Right hindlimb (tissue), 1 donor: Measurements from ENCODE around the gene MXRA8.

Experiments
- DNase-seq: peaks from one replicate; pipeline ENCODE4 v3.0.0-alpha.2; 2018

MXRA8 gene

DNA sequence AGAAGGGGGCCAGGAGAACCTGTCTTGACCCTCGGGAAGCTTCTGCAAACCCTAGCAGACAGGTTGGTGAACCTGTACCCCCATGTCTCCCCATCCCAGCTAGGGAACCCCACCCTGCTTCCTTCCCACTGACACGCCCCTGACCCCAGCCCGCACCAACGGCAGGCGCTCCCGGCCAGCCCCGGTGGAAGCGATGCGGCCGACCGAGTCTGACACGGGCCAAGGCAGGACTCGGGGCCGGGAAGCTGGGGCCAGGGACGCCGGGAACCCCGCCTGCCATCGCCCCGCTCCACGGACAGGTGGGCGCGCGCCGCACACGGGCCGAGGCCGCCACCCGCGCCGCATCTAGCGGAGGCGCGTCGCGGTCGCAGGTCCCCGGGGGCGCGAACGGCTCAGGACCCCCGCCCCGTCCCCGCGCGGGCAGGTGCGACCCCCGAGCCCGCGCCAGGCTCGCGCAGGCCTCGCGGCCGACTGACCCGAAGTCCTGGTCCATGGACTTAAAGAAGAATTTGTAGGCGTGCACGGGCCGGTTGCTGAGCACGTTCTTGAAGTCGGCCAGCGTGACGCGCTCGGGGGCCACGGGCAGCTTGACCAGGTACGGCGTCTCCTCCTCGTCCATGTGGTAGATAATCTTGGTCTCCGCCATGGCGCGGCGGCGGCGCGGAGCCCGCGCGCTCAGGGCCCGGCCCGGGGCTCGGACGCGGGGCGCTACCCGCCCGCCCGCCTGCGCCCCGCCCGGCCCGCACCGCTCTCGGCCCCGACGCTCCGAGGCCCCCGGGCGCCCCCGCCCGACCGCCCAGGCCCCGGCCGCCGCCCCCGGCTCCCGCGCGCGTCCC, 9.7 kb downstream of the MXRA8 start:
- no peak for DNase-seq

DNA sequence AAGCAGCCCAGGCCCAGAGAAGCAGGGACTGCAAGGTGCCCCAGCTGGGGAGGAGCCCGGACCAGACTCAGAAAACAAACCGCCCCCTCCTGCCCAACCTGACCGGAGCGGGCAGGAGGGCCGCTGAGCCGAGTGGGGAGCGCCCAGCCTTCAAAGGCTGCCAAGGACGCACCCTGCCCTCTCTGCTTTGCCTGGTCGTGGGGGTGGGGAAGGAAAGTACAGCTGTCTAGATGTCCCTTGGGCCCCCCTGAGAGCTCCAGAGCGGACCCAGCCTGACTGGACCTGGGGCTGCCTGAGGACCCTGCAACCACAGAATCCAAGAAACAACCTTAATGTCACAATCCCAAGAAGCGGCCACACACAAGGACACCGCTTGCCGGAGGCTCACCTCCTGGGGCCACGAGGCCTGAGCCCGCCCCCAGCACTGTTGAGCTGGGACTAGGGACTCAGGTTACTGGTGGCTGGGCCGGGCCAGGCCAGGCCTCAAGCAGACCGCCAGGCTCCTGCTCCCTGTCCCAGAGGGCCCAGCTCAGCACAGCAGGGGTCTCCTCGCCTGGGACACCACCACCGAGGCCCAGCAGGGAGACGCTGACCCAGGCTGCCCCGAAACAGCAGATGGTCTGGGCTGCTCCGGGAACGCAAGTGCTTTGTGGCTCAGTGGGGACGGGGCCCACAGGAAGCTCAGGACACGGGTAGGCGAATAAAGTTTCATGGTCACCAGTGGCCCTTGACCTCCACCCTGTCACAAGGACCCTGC, 10.5 kb downstream of the MXRA8 start:
- no peak for DNase-seq

DNA sequence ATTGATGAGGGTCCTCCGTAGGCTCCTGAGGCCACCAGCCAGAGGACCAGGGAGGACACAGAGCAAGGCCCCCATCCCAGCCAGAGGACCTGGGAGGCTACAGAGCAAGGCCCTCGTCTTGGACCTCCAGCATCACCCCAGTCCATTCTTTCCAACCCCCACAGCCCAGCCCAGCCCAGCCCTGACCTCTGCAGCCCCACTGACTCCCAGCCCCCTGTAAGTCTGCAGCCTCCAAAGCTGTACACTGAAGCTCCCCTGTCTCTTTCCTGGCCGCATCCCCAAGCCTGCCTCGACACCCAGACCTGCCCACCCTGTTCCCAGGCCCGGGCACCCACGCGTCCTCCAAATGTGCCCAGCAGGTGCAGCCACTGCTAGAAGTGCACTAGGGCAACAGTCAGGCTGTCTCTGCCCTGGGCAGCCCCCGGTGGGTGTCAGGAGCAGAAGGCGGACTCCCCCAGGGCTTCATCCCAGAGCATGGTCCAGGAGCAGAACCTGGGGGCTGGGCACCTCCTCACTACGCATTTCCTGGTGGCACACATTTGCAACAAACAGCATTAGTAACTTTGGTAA, 11.2 kb downstream of the MXRA8 start:
- no peak for DNase-seq

DNA sequence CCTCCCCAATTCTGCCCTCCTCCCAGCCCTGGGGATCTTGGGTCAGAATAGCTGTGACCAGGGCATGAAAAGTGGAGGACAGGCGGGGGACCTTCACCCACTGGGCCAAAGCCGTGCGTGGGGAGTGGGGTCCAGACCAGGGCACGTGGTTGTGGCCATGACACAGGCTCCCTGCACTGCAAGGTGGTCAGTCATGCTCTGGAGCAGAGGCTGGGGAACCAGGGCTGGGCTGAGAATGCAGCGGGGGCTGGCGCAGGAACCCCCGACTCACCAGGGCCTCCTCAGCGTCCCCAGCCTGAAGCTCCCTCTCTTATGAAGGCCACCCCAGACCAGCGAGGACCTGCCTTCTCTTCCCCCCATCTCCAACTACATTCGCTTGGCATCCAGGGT, 11.9 kb downstream of the MXRA8 start:
- no peak for DNase-seq

DNA sequence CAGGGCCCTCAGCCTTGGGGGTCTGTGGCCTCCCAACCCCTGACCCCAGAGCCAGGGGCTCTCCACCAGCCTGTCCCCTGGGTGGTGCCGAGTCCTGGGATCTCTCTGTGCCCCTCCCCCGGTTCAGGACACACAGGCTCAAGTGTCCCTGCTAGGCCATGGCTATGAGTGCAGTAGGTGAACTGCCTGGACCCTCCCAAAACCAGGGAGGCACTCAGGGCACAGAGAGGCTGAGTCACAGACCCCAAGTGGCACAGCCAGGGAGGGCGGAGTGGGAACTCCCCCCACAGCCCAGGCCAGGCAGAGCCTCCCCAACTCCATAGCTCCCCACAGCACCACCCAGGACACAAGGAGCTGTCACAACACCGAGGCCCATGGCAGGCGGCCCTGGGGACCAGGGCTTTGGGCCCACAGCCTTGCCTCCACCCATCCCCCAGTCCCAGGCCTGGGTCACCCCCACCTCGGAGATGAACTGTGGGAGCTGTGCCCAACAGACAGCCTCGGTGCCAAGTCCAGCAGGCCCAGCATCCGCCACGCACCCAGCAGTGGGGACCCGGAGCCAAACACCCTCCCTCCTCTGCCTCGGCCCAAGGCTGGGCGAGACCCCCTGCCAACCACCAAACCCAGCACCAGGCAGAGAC, 12.4 kb downstream of the MXRA8 start:
- no peak for DNase-seq

DNA sequence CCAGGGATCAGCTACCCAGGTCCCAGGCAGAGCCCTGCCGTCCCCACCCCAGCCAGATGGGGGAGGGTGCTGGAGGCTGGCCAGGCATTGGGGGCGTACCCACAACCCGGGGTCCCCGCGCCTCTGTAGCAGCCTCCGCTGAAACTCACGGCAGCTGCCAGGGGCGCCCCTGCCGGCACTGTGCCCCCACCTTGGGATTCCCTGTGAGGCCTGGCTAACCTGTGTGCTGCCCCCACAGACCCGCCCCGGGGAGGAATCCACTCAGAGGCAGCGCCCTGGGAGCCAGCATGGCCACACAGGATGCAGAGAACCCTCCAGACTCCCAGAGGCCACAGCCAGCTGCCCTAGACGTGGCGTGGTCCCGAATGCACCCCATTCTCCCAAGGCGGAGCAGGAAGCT, 13.0 kb downstream of the MXRA8 start:
- no peak for DNase-seq

DNA sequence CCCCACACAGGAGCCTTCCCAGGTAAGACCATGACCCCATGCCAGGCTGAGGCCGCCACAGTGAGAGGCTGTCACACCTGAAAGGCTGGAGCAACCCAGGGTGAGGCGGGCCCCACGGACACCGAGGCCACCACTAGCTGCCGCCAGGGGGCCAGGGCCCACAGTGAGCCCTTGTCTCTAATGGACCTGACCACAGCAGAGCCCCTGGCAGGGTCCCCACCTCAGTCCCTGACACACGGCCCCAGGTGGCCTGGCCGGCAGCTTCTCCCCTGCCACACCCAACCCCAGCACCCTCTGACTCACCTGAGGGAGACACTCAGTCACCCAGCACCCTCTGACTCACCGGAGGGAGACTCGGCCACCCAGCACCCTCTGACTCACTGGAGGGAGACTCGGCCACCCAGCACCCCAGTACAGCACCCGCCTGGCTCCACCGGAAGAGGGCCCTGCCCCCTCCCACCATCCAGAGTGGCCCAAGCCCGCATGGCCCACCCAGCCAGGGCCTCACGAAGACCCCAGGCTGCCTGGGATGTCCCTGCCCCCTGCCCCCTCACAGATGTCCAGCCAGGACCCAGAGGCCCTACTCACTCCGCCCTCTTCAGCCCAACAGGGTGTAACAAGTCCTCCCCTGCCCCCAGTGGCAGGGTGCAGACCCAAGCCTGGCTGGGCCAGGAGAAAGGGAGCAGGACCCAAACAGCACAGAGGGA, 13.5 kb downstream of the MXRA8 start:
- no peak for DNase-seq

DNA sequence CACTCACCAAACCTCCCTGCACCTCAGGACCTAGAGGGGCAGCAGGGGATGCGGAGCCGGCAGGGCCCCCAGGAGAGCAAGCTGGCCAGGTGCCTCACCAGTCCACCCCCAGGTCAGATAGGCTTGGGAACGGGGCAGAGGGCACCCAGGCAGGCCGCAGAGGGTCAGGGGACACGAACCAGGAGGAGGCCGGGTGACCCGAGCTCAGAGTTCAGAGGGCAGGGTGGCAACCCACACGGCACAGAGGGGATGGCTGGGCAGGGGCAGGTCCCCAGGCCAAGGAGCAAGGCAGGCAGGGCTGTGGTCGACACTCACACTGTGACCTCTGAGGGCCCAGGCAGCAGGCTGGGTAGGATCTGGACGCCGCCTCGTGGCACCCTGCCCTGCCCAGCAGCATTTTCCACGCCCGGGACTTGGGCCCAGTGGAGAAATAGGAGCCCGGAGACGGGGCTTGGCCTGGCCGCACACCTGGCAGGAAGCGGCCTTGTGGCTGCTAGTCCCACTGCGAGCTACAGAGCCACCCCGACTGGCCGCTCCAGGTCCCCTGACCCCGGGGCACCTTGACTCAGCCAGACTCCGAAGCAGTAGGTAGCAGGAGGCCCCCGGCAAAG, 14.4 kb downstream of the MXRA8 start:
- no peak for DNase-seq

DNA sequence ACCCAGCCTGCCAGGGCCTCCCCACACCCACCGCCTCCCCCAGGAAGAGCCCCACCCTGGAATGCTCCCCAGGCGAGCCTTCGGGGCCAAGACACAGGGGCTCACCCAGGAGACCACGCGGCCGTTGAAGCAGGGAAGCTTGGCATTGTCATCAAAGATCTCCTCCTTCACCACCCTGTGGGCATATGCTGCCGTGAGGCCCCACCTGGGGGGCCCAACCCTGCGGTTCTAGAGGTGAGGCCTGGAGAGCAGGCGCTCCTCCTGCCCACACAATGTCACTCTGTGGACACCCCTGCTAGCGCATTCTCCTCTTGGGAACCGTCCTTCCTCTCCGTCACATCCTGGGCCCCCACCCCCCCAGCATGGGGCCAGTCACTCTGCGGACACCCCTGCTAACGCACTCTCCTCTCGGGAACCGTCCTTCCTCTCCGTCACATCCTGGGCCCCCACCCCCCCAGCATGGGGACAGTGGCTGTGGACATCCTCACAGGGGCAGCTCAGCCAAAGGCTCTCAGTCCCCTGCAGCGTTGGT, 15.7 kb downstream of the MXRA8 start:
- no peak for DNase-seq

DNA sequence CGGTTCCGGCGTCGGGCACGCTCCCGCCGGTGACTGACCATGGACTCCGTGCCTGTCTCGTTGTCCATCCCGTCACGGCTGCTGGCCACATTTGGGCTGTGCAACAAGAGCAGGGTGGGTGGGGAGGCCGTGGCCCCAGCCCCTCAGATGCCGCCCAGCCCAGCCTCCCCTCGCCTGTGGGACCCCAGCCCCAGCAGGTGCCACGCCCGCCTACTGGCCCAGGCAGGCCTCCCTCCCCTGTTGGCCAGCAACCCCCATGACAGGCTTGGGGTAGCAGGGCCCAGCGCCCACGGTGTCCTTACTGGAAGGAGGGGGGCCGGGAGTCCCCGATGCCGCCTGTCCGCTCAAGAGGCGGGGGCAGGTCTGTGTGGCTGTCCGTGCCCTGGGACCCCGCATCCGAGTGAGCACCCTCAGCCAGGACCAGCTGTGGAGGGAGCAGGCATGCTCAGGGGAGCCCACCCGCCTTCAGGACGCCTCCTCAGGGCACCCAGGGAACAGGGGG, 16.2 kb downstream of the MXRA8 start:
- no peak for DNase-seq

DNA sequence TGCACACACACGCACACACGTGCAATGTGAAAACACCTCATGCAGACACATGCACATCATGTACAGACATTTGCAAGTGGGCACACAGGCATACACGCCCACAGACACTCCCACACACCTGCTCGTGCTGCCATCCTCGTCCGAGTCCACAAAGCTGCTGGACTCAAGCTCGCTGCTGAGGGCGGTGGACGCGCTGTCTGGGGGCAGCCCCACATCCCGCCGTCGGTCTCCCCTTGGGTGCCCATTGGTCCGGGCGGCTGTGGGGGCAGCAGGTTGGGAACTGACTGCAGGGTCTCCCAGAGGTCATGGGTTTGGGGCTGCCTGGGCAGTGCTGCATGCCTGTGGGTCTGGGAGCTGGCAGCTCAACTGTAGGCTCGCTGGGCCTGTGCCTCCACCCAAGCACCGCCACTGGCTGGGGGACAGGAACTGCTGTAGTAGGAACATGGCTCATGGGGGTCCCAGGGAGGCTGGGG, 16.8 kb downstream of the MXRA8 start:
- DNase-seq: no peak

DNA sequence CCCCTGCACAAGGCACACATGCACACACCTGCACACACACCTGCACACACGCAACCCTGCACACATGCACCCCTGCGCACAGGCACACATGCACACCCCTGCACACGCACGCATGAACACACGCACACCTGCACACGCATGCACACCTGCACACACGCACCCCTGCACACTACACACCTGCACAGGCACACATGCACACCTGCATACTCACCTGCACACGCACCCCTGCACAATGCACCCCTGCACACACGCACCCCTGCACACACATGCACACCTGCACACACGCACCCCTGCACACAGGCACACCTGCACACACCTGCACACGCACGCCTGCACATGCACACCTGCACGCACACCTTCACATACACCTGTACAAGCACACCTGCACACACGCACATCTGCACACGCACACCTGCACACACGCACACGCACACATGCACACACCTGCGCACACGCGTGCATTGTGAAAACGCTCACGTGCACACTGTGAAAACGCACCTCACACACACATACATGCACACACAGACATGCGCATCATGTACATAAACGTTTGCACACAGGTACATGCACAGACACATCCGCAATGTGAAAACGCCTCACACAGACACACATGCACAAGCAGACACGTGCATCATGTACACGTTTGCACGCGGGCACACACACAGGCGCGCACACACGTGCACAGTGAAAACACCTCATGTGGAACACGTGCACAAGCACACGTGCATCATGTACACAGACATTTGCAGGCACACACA, 17.4 kb downstream of the MXRA8 start:
- DNase-seq: no peak

DNA sequence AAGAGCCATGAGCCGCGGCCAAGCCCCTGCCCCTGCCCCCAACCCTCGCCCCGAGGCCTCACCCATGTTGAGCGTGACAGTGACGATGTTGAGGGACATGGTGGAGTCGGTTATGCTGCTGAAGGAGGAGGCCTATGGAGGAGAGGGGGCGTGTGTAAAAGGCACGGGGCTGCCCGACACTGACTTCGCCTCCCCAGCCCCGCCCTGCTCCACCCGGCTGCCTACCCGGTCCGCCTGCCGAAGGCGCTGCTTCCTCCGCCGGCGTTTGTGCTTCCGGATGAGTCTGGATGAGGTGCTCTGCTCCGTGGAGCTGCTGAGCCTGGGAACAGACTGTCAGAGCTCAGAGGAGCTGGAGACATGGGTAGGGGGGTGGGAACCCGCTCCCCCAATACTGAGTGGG, 18.2 kb downstream of the MXRA8 start:
- no peak for DNase-seq

DNA sequence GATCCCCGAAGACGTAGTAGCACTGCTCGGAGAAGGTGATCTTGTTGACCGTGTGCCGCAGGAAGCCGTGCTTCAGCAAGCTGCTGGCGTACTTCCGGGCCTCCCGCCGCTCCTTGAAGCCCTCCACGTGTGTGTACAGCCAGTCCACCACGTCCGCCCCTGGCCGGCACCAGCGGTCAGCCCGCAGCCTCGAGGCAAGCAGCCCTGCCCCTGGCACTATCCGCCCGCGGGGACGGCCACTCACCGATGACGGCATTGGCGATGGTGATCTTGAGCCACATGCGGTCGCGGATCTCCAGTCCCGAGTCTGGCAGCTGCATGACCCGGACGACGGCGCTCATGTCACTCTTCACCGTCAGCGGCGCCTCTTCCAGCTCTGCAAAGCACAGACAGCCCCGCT, 20.1 kb downstream of the MXRA8 start:
- no peak for DNase-seq

DNA sequence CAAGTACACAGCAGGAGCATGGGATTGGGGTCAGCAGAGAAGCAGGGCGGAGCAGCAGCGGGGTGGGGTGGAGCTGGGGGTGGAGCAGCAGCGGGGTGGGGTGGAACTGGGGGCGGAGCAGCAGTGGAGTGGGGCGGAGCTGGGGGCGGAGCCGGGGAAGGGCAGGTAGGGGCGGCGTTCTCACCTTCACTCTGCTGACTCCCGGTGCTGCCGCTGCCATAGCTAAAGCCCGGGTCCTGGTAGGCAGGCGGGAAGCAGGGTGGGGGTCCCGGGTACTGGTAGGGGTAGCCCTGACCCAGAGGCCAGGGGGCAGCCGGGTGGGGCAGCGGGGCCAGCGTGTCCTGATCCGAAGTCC, 20.6 kb downstream of the MXRA8 start:
- no peak for DNase-seq

DNA sequence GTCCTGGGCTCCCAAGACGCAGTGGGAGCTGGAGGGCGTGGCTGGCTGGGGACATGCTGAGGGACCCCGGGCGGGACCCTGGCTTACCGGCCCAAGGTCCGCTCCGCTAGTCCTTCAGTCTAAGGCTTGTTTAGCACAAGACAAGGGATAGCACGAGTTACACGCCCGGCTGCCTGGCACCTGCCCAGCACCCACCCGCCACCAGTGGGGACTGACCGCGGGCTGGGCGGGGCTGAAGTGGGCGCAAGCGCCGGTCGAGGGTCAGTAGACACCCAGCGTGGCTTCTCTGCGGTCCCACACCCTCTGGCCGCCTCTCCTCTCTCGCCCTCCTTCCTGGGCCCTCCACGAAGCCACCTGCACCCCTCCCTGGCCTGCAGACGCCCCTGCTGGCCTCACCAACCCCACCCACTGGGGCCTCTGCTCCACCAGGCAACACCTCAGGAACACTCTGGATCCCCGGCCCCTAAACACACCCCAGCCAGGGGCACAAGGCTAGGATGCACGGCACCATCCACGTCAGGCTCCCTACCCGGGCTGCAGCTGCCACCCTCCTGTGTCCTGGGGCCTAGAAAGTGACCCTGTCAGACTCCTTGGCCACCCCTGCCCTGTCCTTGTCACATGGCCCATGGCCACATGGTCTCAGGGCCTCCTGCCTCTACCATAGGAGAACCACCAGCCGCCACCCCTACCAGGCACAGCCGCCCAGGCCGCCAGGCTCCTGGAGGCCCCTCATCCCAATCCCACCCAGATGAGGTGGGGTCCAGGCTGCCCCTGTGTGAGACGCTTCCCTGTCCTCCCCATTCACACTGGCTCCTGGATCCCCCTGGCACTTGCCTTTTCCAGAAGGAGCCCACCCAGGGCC, 21.2 kb downstream of the MXRA8 start:
- no peak for DNase-seq

DNA sequence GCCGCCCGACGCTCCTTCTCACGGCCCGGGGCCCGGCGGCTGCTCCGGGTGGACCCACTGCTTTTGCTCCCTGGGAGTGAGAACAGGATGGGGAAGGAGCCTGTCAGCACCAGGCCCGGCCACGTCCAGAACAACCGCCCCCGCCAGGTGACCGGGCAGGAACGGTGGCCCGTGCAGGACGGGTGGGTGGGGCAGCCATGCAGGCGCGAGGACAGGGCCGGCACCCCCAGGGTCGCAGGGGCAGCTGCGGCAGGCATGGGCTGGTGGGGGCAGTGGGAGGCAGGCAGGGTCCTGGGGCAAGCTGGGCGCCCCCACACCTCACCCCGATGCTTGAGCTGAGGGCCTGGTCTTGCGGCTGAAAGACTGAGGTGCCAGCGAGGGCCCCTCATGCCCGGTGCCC, 21.9 kb downstream of the MXRA8 start:
- no peak for DNase-seq

DNA sequence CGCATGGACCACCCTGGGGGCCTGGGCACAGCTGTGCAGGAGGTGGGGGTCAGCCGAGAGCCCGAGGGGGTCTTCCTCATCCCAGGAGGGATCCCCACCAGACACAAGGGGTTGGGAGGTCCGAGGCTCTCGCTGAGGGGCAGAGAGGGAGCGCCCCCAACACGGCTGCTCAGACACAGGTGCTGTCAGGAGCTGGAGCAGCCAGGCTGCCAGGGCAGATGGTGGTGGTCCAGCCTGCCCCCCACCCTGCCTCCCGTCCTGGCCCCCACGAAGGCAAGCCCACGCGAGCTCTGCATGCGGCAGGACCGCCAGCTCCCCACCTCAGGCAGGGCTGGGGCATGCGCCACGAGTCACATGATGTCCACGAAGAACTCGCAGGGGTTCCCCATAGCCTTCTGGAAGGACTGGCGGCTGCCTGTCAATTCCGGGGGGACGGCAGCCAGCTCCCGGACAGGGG, 22.5 kb downstream of the MXRA8 start:
- no peak for DNase-seq

DNA sequence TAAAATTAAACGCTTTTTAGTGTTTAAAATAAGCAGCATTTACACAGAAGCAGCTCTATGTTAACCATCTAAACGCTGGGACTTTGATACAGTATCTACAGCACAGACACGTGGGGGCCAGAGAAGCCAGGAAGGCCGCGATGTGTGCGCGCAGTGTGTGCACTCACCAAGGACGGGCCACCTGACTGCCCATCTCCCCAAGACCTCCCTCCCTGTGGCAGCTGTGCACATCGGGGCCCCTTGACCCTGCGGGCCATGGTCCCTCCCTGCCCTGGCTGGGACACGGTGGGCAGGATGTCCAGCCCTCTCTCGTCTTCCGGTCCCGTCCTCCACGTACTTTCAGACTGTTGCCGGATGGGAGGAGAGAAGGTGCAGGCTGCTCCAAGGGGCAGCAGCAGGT, 23.1 kb downstream of the MXRA8 start:
- no peak for DNase-seq

DNA sequence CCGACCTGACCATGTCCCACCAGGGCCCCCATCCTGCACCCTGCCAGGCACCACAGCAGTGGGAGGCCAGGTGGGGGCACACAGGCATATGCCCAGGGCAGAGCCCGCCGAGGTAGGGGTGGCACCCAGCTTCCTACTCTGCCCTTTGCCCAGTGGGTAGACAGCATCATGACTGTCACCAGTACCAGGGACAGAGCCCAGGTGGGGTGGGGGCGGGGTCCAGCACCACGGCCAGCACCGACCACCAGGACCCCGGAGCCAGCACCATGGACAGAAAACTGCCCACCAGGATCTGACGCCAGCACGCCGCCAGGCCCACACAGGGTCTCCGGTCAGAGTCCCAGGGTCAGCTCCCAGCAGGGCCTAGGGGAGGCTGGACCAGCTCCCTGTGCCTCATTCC, 23.5 kb downstream of the MXRA8 start:
- DNase-seq: no peak
